Glutamatergic neuron (in vitro differentiated cells): Measurements from ENCODE around the gene CFAP73. TPM values are rescaled to one million over a fixed set of nuclear protein-coding genes. Genes with fewer than 3 reads are reported as not detected.

Experiments used
- DNase-seq: peaks from one replicate; pipeline ENCODE4 v3.0.0; 2022
- H3K27ac Mint-ChIP-seq: one replicate; pipeline ENCODE4 v1.8.0; 2020; ENCODE audit warnings: mild to moderate bottlenecking, mixed read lengths, inconsistent platforms; ENCODE audit not compliant: unreplicated experiment
- H3K27me3 Mint-ChIP-seq: one replicate; pipeline ENCODE4 v1.8.0; 2020; ENCODE audit warnings: mild to moderate bottlenecking, moderate library complexity, mixed read lengths, inconsistent platforms; ENCODE audit not compliant: unreplicated experiment
- H3K36me3 Mint-ChIP-seq: one replicate; pipeline ENCODE4 v1.8.0; 2020; ENCODE audit warnings: mild to moderate bottlenecking, mixed read lengths, inconsistent platforms; ENCODE audit not compliant: unreplicated experiment
- H3K4me1 Mint-ChIP-seq: one replicate; pipeline ENCODE4 v1.8.0; 2020; ENCODE audit warnings: mild to moderate bottlenecking, low read depth, mixed read lengths, inconsistent platforms; ENCODE audit not compliant: unreplicated experiment
- H3K4me3 Mint-ChIP-seq: one replicate; pipeline ENCODE4 v1.8.0; 2020; ENCODE audit warnings: mild to moderate bottlenecking, mixed read lengths, inconsistent platforms; ENCODE audit not compliant: unreplicated experiment
- H3K9me3 Mint-ChIP-seq: one replicate; pipeline ENCODE4 v1.8.0; 2020; ENCODE audit warnings: mild to moderate bottlenecking, moderate library complexity, mixed read lengths, inconsistent platforms; ENCODE audit not compliant: unreplicated experiment
- total RNA-seq: library from RNA; stranded (reverse); fragmentation: NEBNext Ultra II Directional; extraction: Animal tissue kit (Norgen Biotek cat#: 25700); gene quantifications from one replicate; pipeline ENCODE4 v1.2.1, GENCODE V29; 2021; ENCODE audit not compliant: unreplicated experiment
- TF ChIP-seq, protein P1 (sequence below): fragments of 200-600 bp; sonication (generic); IDR thresholded peaks from one replicate; pipeline ENCODE4 v1.5.0; 2021; ENCODE audit not compliant: partially characterized antibody, unreplicated experiment

CFAP73 gene
- total RNA-seq, 1 donor from 2014 or later = not detected

DNA sequence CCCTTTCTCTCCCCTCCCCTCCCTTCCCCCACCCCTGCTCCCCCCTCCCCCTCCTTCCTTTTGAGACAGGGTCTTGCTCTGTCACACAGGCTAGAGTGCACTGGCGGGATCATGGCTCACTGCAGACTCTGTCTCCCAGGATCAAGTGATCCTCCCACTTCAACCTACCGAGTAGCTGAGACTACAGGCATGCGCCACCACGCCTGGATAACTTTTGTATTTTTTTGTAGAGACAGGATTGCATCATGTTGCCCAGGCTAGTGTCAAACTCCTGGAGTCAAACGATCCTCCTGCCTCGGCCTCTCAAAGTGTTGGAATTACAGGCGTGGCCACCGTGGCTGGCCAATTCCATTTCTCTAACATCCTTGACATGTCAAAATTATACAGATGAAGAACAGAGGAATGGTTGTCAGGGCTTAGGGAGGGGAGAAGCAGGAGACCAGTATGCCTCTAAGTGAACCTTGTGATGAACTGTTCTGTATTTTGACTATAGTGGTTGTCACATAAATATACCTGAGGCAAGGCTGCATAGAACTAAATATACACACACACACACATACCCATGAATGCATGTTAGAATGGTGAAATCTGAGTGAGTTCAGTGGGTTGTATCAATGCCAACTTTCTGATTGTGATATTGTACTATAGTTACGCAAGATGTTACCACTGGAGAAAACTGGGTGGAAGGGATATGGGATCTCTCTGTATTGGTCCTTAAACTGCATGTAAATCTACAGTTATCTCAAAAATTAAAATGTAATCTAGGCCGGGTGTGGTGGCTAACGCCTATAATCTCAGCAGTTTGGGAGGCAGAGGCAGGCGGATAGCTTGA lies 3.6 kb upstream of the CFAP73 start:
- no peak for DNase-seq
- H3K4me3 Mint-ChIP-seq = no peak overlapping the region
- TF ChIP-seq, protein P1, sequence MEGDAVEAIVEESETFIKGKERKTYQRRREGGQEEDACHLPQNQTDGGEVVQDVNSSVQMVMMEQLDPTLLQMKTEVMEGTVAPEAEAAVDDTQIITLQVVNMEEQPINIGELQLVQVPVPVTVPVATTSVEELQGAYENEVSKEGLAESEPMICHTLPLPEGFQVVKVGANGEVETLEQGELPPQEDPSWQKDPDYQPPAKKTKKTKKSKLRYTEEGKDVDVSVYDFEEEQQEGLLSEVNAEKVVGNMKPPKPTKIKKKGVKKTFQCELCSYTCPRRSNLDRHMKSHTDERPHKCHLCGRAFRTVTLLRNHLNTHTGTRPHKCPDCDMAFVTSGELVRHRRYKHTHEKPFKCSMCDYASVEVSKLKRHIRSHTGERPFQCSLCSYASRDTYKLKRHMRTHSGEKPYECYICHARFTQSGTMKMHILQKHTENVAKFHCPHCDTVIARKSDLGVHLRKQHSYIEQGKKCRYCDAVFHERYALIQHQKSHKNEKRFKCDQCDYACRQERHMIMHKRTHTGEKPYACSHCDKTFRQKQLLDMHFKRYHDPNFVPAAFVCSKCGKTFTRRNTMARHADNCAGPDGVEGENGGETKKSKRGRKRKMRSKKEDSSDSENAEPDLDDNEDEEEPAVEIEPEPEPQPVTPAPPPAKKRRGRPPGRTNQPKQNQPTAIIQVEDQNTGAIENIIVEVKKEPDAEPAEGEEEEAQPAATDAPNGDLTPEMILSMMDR = no peak
- peaks cover 2% of the 10 kb centered on the region for H3K9me3 Mint-ChIP-seq
- H3K27ac Mint-ChIP-seq = no peak overlapping the region
- peaks cover 3% of the 10 kb centered on the region for H3K4me1 Mint-ChIP-seq
- H3K27me3 Mint-ChIP-seq = peaks cover 3% of the 10 kb centered on the region
- no peaks in the 10 kb centered on the region for H3K36me3 Mint-ChIP-seq

DNA sequence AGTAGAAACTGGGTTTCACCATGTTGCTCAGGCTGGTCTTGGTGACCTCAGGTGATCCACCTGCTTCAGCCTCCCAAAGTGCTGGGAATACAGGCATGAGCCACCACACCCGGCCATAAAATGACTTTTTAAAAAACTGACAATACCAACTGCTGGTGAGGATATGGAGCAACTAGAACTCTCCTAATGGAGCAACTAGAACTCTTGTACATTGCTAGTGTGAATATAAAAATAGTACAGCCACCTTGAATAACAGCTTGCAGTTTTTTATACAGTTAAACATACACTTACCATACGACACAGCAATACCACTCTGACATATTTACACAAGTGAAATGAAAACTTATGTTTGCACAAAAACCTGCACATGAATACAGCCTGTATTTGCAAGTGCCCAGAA lies 2.5 kb upstream of the CFAP73 start:
- Mint-ChIP-seq H3K4me3 (no peak overlapping the region), H3K9me3 (peaks cover 2% of the 10 kb centered on the region), H3K27ac (no peak overlapping the region), H3K4me1 (peaks cover 3% of the 10 kb centered on the region), H3K27me3 (peaks cover 5% of the 10 kb centered on the region), H3K36me3 (no peaks in the 10 kb centered on the region)
- TF ChIP-seq, protein P1 = no peak
- DNase-seq = no peak

DNA sequence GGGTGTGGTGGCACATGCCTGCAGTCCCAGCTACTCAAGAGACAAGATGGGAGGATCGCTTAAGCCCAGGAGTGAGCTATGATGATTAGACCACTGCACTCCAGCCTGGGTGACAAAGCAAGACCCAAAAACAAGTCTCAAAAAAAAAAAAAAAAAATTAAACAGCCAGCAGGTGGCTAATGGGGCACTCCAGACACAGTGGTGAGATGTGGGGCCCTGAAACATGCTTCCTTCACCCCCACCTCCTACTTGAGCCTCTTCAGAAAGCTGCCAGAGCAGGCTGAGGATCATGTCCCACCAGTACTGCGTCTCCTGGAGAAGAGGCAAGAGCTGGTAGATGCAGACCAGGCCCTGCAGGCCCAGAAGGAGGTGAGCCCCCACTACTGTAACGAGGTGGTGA lies 2.1 kb downstream of the CFAP73 start:
- Mint-ChIP-seq H3K4me3 (no peak overlapping the region), H3K9me3 (peaks cover 2% of the 10 kb centered on the region), H3K36me3 (no peaks in the 10 kb centered on the region), H3K27ac (no peak overlapping the region), H3K27me3 (peaks cover 14% of the 10 kb centered on the region), H3K4me1 (peaks cover 5% of the 10 kb centered on the region)
- TF ChIP-seq, protein P1 = no peak
- DNase-seq = no peak

DNA sequence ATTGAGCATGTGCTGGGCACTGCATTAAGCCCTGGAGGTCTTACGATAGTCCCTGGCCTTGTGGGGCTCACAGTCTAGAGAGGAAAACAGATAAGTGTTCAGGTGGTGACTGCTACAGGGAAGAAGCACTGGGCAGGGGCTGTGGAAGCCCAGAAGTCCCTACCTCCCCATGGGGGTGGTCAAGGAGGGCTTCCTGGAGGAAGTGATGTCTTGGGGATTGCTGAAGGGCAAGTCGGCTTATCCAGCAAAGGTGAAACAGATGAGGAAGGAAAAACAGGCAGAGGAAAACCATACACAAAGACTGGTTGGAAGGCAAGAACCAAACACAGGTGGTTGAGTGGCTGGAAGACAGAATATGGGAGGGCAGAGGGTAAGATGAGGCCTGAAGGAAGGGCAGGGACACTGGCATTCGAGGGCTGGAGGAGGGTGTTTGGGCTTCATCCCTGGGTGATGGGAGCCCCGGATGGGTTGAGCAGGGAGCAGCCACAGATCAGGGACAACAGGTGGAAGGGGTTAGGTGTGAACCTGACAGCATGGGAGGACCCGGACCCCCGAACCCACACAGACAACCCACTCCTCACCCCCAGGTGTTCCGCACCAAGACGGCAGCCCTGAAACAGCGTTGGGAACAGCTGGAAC lies 2.8 kb downstream of the CFAP73 start:
- no peak for DNase-seq
- Mint-ChIP-seq H3K27ac (no peak overlapping the region), H3K9me3 (peaks cover 2% of the 10 kb centered on the region), H3K4me1 (peaks cover 5% of the 10 kb centered on the region), H3K36me3 (no peaks in the 10 kb centered on the region), H3K27me3 (peaks cover 14% of the 10 kb centered on the region), H3K4me3 (peak overlapping the region; percentile 22)
- TF ChIP-seq, protein P1 = no peak
